ENCODE results near the gene MANEA. TPM values are rescaled to one million over a fixed set of nuclear protein-coding genes. Genes with fewer than 3 reads are reported as not detected.

The MANEA gene
- total and polyA plus RNA-seq, 2 experiments from 2014 or later = 12.3 to 16.5 TPM

DNA sequence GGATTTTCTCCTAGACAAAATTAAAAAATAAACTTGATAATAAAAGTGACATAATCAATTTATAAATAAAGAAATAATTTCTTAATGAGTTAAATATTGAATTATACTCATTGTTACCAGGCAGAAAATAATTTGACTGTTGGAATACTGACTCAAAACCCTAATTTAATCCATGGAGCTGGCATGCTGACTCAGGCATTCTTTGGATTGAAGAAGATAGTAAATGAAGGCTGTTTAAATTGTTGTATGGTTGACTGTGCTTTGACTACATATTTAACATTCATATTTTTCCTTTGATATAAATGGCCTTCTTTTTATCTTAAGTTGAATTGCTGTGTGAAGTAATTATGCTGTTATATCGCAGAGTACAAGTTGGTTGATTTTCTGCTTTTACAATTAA, 11.7 kb downstream of the MANEA start:
- 95 to 98% methylated on average over 1 of the region's 1 CpG for WGBS, 2 experiments (ENCODE audit: low coverage in 1 of 2, low lambda C conversion rate in 2 of 2, missing lambda C conversion rate in 2 of 2)
- in situ Hi-C loops (cut with MboI) = no loop called here
- Histone ChIP-seq H3K27me3 (replicated peaks; ENCODE audit: insufficient read depth) (no peaks in the 10 kb centered on the region), H3K27ac (no peak overlapping the region), H3K9me2 (ENCODE audit: insufficient read depth) (no peaks in the 10 kb centered on the region), H3K36me3 (ENCODE audit: low read depth) (no peaks in the 10 kb centered on the region), H3K4me3 (no peak overlapping the region), H3F3A (ENCODE audit: insufficient read depth) (no peaks in the 10 kb centered on the region), H4K20me1 (ENCODE audit: insufficient read depth) (no peaks in the 10 kb centered on the region), H3K9me3 (ENCODE audit: low read depth) (no peaks in the 10 kb centered on the region), H3K4me1 (ENCODE audit: insufficient read depth) (no peaks in the 10 kb centered on the region), H3K9ac (no peak overlapping the region), H3K79me2 (ENCODE audit: insufficient read depth) (0 out of 2 replicates have a peak, but pooled peaks cover 4% of the 10 kb centered on the region), H2AFZ (no peak overlapping the region), H3K4me2 (ENCODE audit: unreplicated experiment) (no peak overlapping the region)
- no peak for DNase-seq
- TF ChIP-seq EZH2 (IDR thresholded peaks at IDR 0.05; ENCODE audit: insufficient read depth, poor library complexity, severe bottlenecking) (no peak), EZH2phosphoT487 (IDR thresholded peaks at IDR 0.05; ENCODE audit: insufficient read depth, low read depth) (no peak)

- H3K36me3 ChIP-seq (ENCODE audit: low read depth) = no peaks in the 10 kb centered on the region
- no peak for DNase-seq
- no peak overlapping the region for H3K9ac ChIP-seq
- no peak overlapping the region for H3K4me3 ChIP-seq
- H3K9me2 ChIP-seq (ENCODE audit: insufficient read depth) = no peaks in the 10 kb centered on the region
- H3K4me1 ChIP-seq (ENCODE audit: insufficient read depth) = no peaks in the 10 kb centered on the region
- no peaks in the 10 kb centered on the region for H3K27me3 ChIP-seq (replicated peaks; ENCODE audit: insufficient read depth)
- H3K79me2 ChIP-seq (ENCODE audit: insufficient read depth) = no peaks in the 10 kb centered on the region
- no peaks in the 10 kb centered on the region for H3F3A ChIP-seq (ENCODE audit: insufficient read depth)
- H3K9me3 ChIP-seq (ENCODE audit: low read depth) = no peaks in the 10 kb centered on the region
- H2AFZ ChIP-seq = no peak overlapping the region
- in situ Hi-C loops (cut with MboI) = no loop called here
- 82% methylated on average over 4 of the region's 4 CpGs for WGBS, 2 experiments (ENCODE audit: low coverage in 1 of 2, low lambda C conversion rate in 2 of 2, missing lambda C conversion rate in 2 of 2)
- no peak overlapping the region for H3K27ac ChIP-seq
- no peaks in the 10 kb centered on the region for H4K20me1 ChIP-seq (ENCODE audit: insufficient read depth)
- TF ChIP-seq EZH2 (IDR thresholded peaks at IDR 0.05; ENCODE audit: insufficient read depth, poor library complexity, severe bottlenecking) (no peak), EZH2phosphoT487 (IDR thresholded peaks at IDR 0.05; ENCODE audit: insufficient read depth, low read depth) (no peak)
- H3K4me2 ChIP-seq (ENCODE audit: unreplicated experiment) = no peak overlapping the region
Measured at GRCh38 chr6:95589826-95590570, 12.7 kb downstream of the MANEA start.

GRCh38 chr6:95593025-95593424, 15.7 kb downstream of the MANEA start:
- Histone ChIP-seq H3K27me3 (replicated peaks; ENCODE audit: insufficient read depth) (no peaks in the 10 kb centered on the region), H3K9me3 (ENCODE audit: low read depth) (no peaks in the 10 kb centered on the region), H3K9me2 (ENCODE audit: insufficient read depth) (no peaks in the 10 kb centered on the region), H3F3A (ENCODE audit: insufficient read depth) (no peaks in the 10 kb centered on the region), H2AFZ (no peak overlapping the region), H3K4me2 (ENCODE audit: unreplicated experiment) (no peak overlapping the region), H3K79me2 (ENCODE audit: insufficient read depth) (no peaks in the 10 kb centered on the region), H3K4me3 (no peak overlapping the region), H3K27ac (no peak overlapping the region), H3K36me3 (ENCODE audit: low read depth) (no peaks in the 10 kb centered on the region), H4K20me1 (ENCODE audit: insufficient read depth) (no peaks in the 10 kb centered on the region), H3K4me1 (ENCODE audit: insufficient read depth) (no peaks in the 10 kb centered on the region), H3K9ac (no peak overlapping the region)
- no peak for TF ChIP-seq EZH2 (IDR thresholded peaks at IDR 0.05; ENCODE audit: insufficient read depth, poor library complexity, severe bottlenecking)
- TF ChIP-seq EZH2phosphoT487 (IDR thresholded peaks at IDR 0.05; ENCODE audit: insufficient read depth, low read depth) = no peak
- in situ Hi-C loops (cut with MboI) = no loop called here
- WGBS, 2 experiments (ENCODE audit: low coverage in 1 of 2, low lambda C conversion rate in 2 of 2, missing lambda C conversion rate in 2 of 2) = 79 to 89% methylated on average over 2 of the region's 2 CpGs
- no peak for DNase-seq

- 94 to 99% methylated on average over 3 of the region's 3 CpGs for WGBS, 2 experiments (ENCODE audit: low coverage in 1 of 2, low lambda C conversion rate in 2 of 2, missing lambda C conversion rate in 2 of 2)
- no peaks in the 10 kb centered on the region for H3F3A ChIP-seq (ENCODE audit: insufficient read depth)
- H3K4me3 ChIP-seq = no peak overlapping the region
- no peaks in the 10 kb centered on the region for H3K79me2 ChIP-seq (ENCODE audit: insufficient read depth)
- TF ChIP-seq EZH2phosphoT487 (IDR thresholded peaks at IDR 0.05; ENCODE audit: insufficient read depth, low read depth) = no peak
- TF ChIP-seq EZH2 (IDR thresholded peaks at IDR 0.05; ENCODE audit: insufficient read depth, poor library complexity, severe bottlenecking) = no peak
- H3K9ac ChIP-seq = no peak overlapping the region
- H3K4me1 ChIP-seq (ENCODE audit: insufficient read depth) = no peaks in the 10 kb centered on the region
- no peaks in the 10 kb centered on the region for H4K20me1 ChIP-seq (ENCODE audit: insufficient read depth)
- H3K27ac ChIP-seq = no peak overlapping the region
- no peaks in the 10 kb centered on the region for H3K9me3 ChIP-seq (ENCODE audit: low read depth)
- H3K27me3 ChIP-seq (replicated peaks; ENCODE audit: insufficient read depth) = no peaks in the 10 kb centered on the region
- no peaks in the 10 kb centered on the region for H3K36me3 ChIP-seq (ENCODE audit: low read depth)
- in situ Hi-C loops (cut with MboI) = no loop called here
- H3K9me2 ChIP-seq (ENCODE audit: insufficient read depth) = no peaks in the 10 kb centered on the region
- H3K4me2 ChIP-seq (ENCODE audit: unreplicated experiment) = no peak overlapping the region
- no peak for DNase-seq
- H2AFZ ChIP-seq = no peak overlapping the region
Measured at GRCh38 chr6:95596021-95596420, 18.7 kb downstream of the MANEA start.
